Measurements from ENCODE around the gene SBK1.
"Not testable (repeated sequence)": the region's sequence is repeated elsewhere in the genome, so short reads cannot be mapped to it uniquely, and the experiment has no call there.

The SBK1 gene

GRCh38 chr16:28308794-28309584, 16.7 kb downstream of the SBK1 start:
- no peak for DNase-seq (ENCODE audit: low spot score)

- no peak for DNase-seq (ENCODE audit: low spot score)
Observed at GRCh38 chr16:28309811-28310311, 17.5 kb downstream of the SBK1 start.

- DNase-seq (ENCODE audit: low spot score), result no peak
Observed at GRCh38 chr16:28310796-28311195, 18.5 kb downstream of the SBK1 start.

- no peak for DNase-seq (ENCODE audit: low spot score)
Observed at GRCh38 chr16:28311413-28311812, 19.1 kb downstream of the SBK1 start.

GRCh38 chr16:28311913-28312312, 19.6 kb downstream of the SBK1 start:
- no peak for DNase-seq (ENCODE audit: low spot score)

GRCh38 chr16:28312327-28312726, 20.0 kb downstream of the SBK1 start:
- DNase-seq (ENCODE audit: low spot score), result no peak

GRCh38 chr16:28313587-28313986, 21.3 kb downstream of the SBK1 start:
- DNase-seq (ENCODE audit: low spot score), result no peak

- no peak for DNase-seq (ENCODE audit: low spot score)
Observed at GRCh38 chr16:28316054-28316453, 23.7 kb downstream of the SBK1 start.

- DNase-seq (ENCODE audit: low spot score), result peak; percentile 82
Observed at GRCh38 chr16:28317040-28317880, 24.9 kb downstream of the SBK1 start.

GRCh38 chr16:28318042-28318744, 25.9 kb downstream of the SBK1 start:
- no peak for DNase-seq (ENCODE audit: low spot score)

GRCh38 chr16:28319476-28320022, 27.2 kb downstream of the SBK1 start:
- no peak for DNase-seq (ENCODE audit: low spot score)

- DNase-seq (ENCODE audit: low spot score), result no peak
Observed at GRCh38 chr16:28320023-28320561, 27.8 kb downstream of the SBK1 start.

- no peak for DNase-seq (ENCODE audit: low spot score)
Observed at GRCh38 chr16:28320741-28321140, 28.4 kb downstream of the SBK1 start.

- peak; percentile 79 for DNase-seq (ENCODE audit: low spot score)
Observed at GRCh38 chr16:28321700-28322411, 29.5 kb downstream of the SBK1 start.

GRCh38 chr16:28324235-28324886, 32.0 kb downstream of the SBK1 start:
- no peak for DNase-seq (ENCODE audit: low spot score)

- no peak for DNase-seq (ENCODE audit: low spot score)
Observed at GRCh38 chr16:28324887-28325279, 32.6 kb downstream of the SBK1 start.

- DNase-seq (ENCODE audit: low spot score), result peak; percentile 90
Observed at GRCh38 chr16:28326881-28327610, 34.7 kb downstream of the SBK1 start.

- not testable (repeated sequence) for DNase-seq (ENCODE audit: low spot score)
Observed at GRCh38 chr16:28330232-28330631, 37.9 kb downstream of the SBK1 start.

GRCh38 chr16:28330981-28331380, 38.7 kb downstream of the SBK1 start:
- not testable (repeated sequence) for DNase-seq (ENCODE audit: low spot score)

- not testable (repeated sequence) for DNase-seq (ENCODE audit: low spot score)
Observed at GRCh38 chr16:28332632-28333031, 40.3 kb downstream of the SBK1 start.

Measured in HuH-7 (cell line).